ENCODE data around the gene SNX22.

Gene SNX22

GRCh38 chr15:64134345-64134829, 17.1 kb upstream of the SNX22 start:
- no peak for DNase-seq (ENCODE audit: low read depth, low spot score)

GRCh38 chr15:64136347-64136746, 15.2 kb upstream of the SNX22 start:
- no peak for DNase-seq (ENCODE audit: low read depth, low spot score)

- DNase-seq (ENCODE audit: low read depth, low spot score) = no peak
Measured at GRCh38 chr15:64137226-64137833, 14.2 kb upstream of the SNX22 start.

GRCh38 chr15:64138331-64138941, 13.1 kb upstream of the SNX22 start:
- DNase-seq (ENCODE audit: low read depth, low spot score) = no peak

GRCh38 chr15:64141798-64142512, 9.6 kb upstream of the SNX22 start:
- DNase-seq (ENCODE audit: low read depth, low spot score) = no peak

GRCh38 chr15:64143276-64143675, 8.3 kb upstream of the SNX22 start:
- DNase-seq (ENCODE audit: low read depth, low spot score) = no peak

GRCh38 chr15:64144192-64144564, 7.4 kb upstream of the SNX22 start:
- no peak for DNase-seq (ENCODE audit: low read depth, low spot score)

GRCh38 chr15:64144565-64145281, 6.8 kb upstream of the SNX22 start:
- no peak for DNase-seq (ENCODE audit: low read depth, low spot score)

- DNase-seq (ENCODE audit: low read depth, low spot score) = no peak
Measured at GRCh38 chr15:64146041-64146440, 5.5 kb upstream of the SNX22 start.

- DNase-seq (ENCODE audit: low read depth, low spot score) = no peak
Measured at GRCh38 chr15:64146520-64146884, 5.0 kb upstream of the SNX22 start.

GRCh38 chr15:64146885-64147681, 4.4 kb upstream of the SNX22 start:
- peak; percentile 34 for DNase-seq (ENCODE audit: low read depth, low spot score)

- no peak for DNase-seq (ENCODE audit: low read depth, low spot score)
Measured at GRCh38 chr15:64148168-64148567, 3.4 kb upstream of the SNX22 start.

- DNase-seq (ENCODE audit: low read depth, low spot score) = no peak
Measured at GRCh38 chr15:64148581-64148980, 3.0 kb upstream of the SNX22 start.

- DNase-seq (ENCODE audit: low read depth, low spot score) = peak; percentile 59
Measured at GRCh38 chr15:64149424-64149823, 2.1 kb upstream of the SNX22 start.

GRCh38 chr15:64149893-64150578, 1.5 kb upstream of the SNX22 start:
- no peak for DNase-seq (ENCODE audit: low read depth, low spot score)

- DNase-seq (ENCODE audit: low read depth, low spot score) = peak; percentile 44
Measured at GRCh38 chr15:64152507-64153387, 1.2 kb downstream of the SNX22 start.

GRCh38 chr15:64153480-64154367, 2.2 kb downstream of the SNX22 start:
- peak; percentile 95 for DNase-seq (ENCODE audit: low read depth, low spot score)

GRCh38 chr15:64155802-64156651, 4.5 kb downstream of the SNX22 start:
- no peak for DNase-seq (ENCODE audit: low read depth, low spot score)

Data from ELF-1 (cell line).